Right lobe of liver (tissue), 6 donors: ENCODE results near the gene BPIFB2. TPM values are rescaled to one million over a fixed set of nuclear protein-coding genes. Genes with fewer than 3 reads are reported as not detected.

Source experiments
- ATAC-seq, 4 donors: fragments of 200-7000 bp; cut with Tn5 transposase; one replicate each; pipeline ENCODE4 v1.9.1; 2020; ENCODE audit warnings: mild to moderate bottlenecking in 4 of 4, moderate library complexity in 4 of 4
- DNase-seq, 3 donors: peaks; one replicate each; pipeline ENCODE4 v3.0.0-alpha.2; 2020
- H3K27ac ChIP-seq, 3 donors: fragments of 200-600 bp; one replicate each; pipeline ENCODE4 v1.8.0; 2022
- H3K27me3 ChIP-seq, 2 donors: fragments of 200-600 bp; one replicate each; pipeline ENCODE4 v1.8.0; 2022
- H3K36me3 ChIP-seq, 4 donors: fragments of 200-600 bp; sonication (generic) in 1 of 4; one replicate each; pipeline versions ENCODE4 v1.5.1 to v1.8.0; 2017 to 2022; ENCODE audit warnings: control low read depth in 1 of 4
- H3K4me1 ChIP-seq, 4 donors: fragments of 200-600 bp; sonication (generic) in 1 of 4; one replicate each; pipeline versions ENCODE4 v1.5.1 to v1.8.0; 2017 to 2022; ENCODE audit warnings: control low read depth in 1 of 4
- H3K4me3 ChIP-seq, 3 donors: fragments of 200-600 bp; one replicate each; pipeline ENCODE4 v1.8.0; 2022
- H3K9me3 ChIP-seq, 4 donors: fragments of 200-600 bp; sonication (generic) in 1 of 4; one replicate each; pipeline versions ENCODE4 v1.5.1 to v1.8.0; 2017 to 2022; ENCODE audit warnings: control low read depth in 1 of 4
- CTCF ChIP-seq, 4 donors: fragments of 200-600 bp in 3 of 4; fragments of 450-650 bp in 1 of 4; IDR thresholded peaks; one replicate each; pipeline versions ENCODE4 v1.5.1 to v1.8.0; 2016 to 2022; ENCODE audit warnings: antibody characterized with exemption in 4 of 4, mild to moderate bottlenecking in 2 of 4
- POLR2A ChIP-seq: fragments of 450-650 bp; IDR thresholded peaks from one replicate; pipeline ENCODE4 v1.6.1; 2017; ENCODE audit warnings: antibody characterized with exemption, mild to moderate bottlenecking
- WGBS: methylation state at CpG from one replicate; pipeline ENCODE4 v1.1.6; 2018; ENCODE audit warnings: low coverage, low lambda C conversion rate; ENCODE audit not compliant: insufficient coverage; ENCODE audit errors: missing lambda C conversion rate; 5-methylcytosine and 5-hydroxymethylcytosine counted together
- intact Hi-C, 2 donors: fragments of 100-400 bp; cut with DNase I; formaldehyde crosslinking; loops; one replicate each; pipeline versions ENCODE4 v1.11.2 to v1.14.1; 2022
- total RNA-seq, 6 experiments: library from RNA; depleted of rRNA in 2 of 6; stranded (reverse); fragments of >200 nt in 2 of 6; fragmentation: NEBNext Ultra II Directional in 3 of 6; extraction: Animal tissue kit (Norgen Biotek cat#: 25700) in 3 of 6; gene quantifications; one replicate each; pipeline versions ENCODE4 v1.1.0 to v1.2.4, GENCODE V29; 2016 to 2023
- donor health status: DM: no; HTN: yes; CAD: no.
- donor health status: DM: no; HTN: no; CAD: no.
- donor health status: DM: no; HTN: no; CAD: no.
- donor health status: DM: no; HTN: yes; CAD: no.
- donor health status: DM: no; HTN: yes; CAD: no.

BPIFB2 gene
- total RNA-seq, 6 experiments from 2014 or later: 0.12 TPM; not detected in 5

GRCh38 chr20:33068251-33068939, 60.9 kb downstream of the BPIFB2 start:
- intact Hi-C loops: no loop called here
- no peak overlapping the region for H3K4me3 ChIP-seq
- H3K9me3 ChIP-seq: no peaks in the 10 kb centered on the region
- no peaks in the 10 kb centered on the region for H3K36me3 ChIP-seq
- DNase-seq: no peak
- TF ChIP-seq CTCF (IDR thresholded peaks at IDR 0.05): no peak
- no peak for TF ChIP-seq POLR2A
- no peaks in the 10 kb centered on the region for H3K27me3 ChIP-seq
- WGBS: 83% methylated on average over 6 of the region's 12 CpGs
- no peak for ATAC-seq
- H3K27ac ChIP-seq: no peak overlapping the region
- H3K4me1 ChIP-seq: no peaks in the 10 kb centered on the region

GRCh38 chr20:33069673-33070072, 62.2 kb downstream of the BPIFB2 start:
- Histone ChIP-seq H3K9me3 (no peaks in the 10 kb centered on the region), H3K27ac (no peak overlapping the region), H3K4me3 (no peak overlapping the region), H3K27me3 (no peaks in the 10 kb centered on the region), H3K36me3 (no peaks in the 10 kb centered on the region), H3K4me1 (no peaks in the 10 kb centered on the region)
- DNase-seq (no peak), ATAC-seq (no peak)
- WGBS: 75% methylated on average over 6 of the region's 9 CpGs
- intact Hi-C loops: no loop called here
- TF ChIP-seq CTCF (IDR thresholded peaks at IDR 0.05) (no peak), POLR2A (no peak)

- H3K27ac ChIP-seq: no peak overlapping the region
- TF ChIP-seq POLR2A (no peak), CTCF (IDR thresholded peaks at IDR 0.05) (no peak)
- no peak for DNase-seq
- no peaks in the 10 kb centered on the region for H3K4me1 ChIP-seq
- 60% methylated on average over 12 of the region's 19 CpGs for WGBS
- H3K36me3 ChIP-seq: no peaks in the 10 kb centered on the region
- no peak for ATAC-seq
- no peaks in the 10 kb centered on the region for H3K27me3 ChIP-seq
- intact Hi-C loops: no loop called here
- no peaks in the 10 kb centered on the region for H3K9me3 ChIP-seq
- H3K4me3 ChIP-seq: no peak overlapping the region
Observed at GRCh38 chr20:33070111-33071053, 62.9 kb downstream of the BPIFB2 start.

- Histone ChIP-seq H3K27me3 (no peaks in the 10 kb centered on the region), H3K4me3 (no peak overlapping the region), H3K9me3 (no peaks in the 10 kb centered on the region), H3K27ac (no peak overlapping the region), H3K36me3 (no peaks in the 10 kb centered on the region), H3K4me1 (no peaks in the 10 kb centered on the region)
- 84% methylated on average over 3 of the region's 5 CpGs for WGBS
- no peak for DNase-seq
- no peak for TF ChIP-seq POLR2A
- no peak for TF ChIP-seq CTCF (IDR thresholded peaks at IDR 0.05)
- ATAC-seq: no peak
- intact Hi-C loops: no loop called here
Observed at GRCh38 chr20:33071198-33071597, 63.7 kb downstream of the BPIFB2 start.
